BE2C (cell line): ENCODE data around the gene TTC13.

ENCODE experiments used
- DNase-seq: peaks from one replicate; pipeline ENCODE4 v3.0.0-alpha.2; 2020
- H3K27me3 ChIP-seq: fragments of 250-450 bp; sonication (Bioruptor Pico); 2 replicates; pipeline ENCODE4 v1.5.1; 2020; ENCODE audit warnings: mild to moderate bottlenecking
- H3K36me3 ChIP-seq: fragments of 250-450 bp; sonication (Bioruptor Pico); 2 replicates; pipeline ENCODE4 v1.5.1; 2020; ENCODE audit warnings: mild to moderate bottlenecking
- H3K4me1 ChIP-seq: fragments of 250-450 bp; sonication (Bioruptor Pico); 2 replicates; pipeline ENCODE4 v1.5.1; 2020
- H3K4me3 ChIP-seq: 2 replicates; pipeline ENCODE4 v1.5.1; 2011; ENCODE audit warnings: low read depth, low read length
- H3K9me3 ChIP-seq: fragments of 250-450 bp; sonication (Bioruptor Pico); 2 replicates; pipeline ENCODE4 v1.5.1; 2020
- CTCF ChIP-seq: IDR thresholded peaks from 2 replicates; pipeline ENCODE4 v1.5.1; 2012; ENCODE audit warnings: mild to moderate bottlenecking, low read depth, low read length

TTC13 gene

GRCh38 chr1:230902349-230902923 is 76.2 kb downstream of the TTC13 start:
- no peak for TF ChIP-seq CTCF
- no peak for DNase-seq
- Histone ChIP-seq H3K4me3 (no peak overlapping the region), H3K4me1 (no peaks in the 10 kb centered on the region), H3K36me3 (no peaks in the 10 kb centered on the region), H3K27me3 (no peaks in the 10 kb centered on the region), H3K9me3 (no peaks in the 10 kb centered on the region)

- Histone ChIP-seq H3K4me1 (no peaks in the 10 kb centered on the region), H3K27me3 (no peaks in the 10 kb centered on the region), H3K9me3 (no peaks in the 10 kb centered on the region), H3K4me3 (no peak overlapping the region), H3K36me3 (no peaks in the 10 kb centered on the region)
- no peak for DNase-seq
- TF ChIP-seq CTCF, result no peak
These were observed 77.0 kb downstream of the TTC13 start for GRCh38 chr1:230901671-230902070.

- no peak for DNase-seq
- H3K27me3 ChIP-seq, result no peaks in the 10 kb centered on the region
- H3K9me3 ChIP-seq, result no peaks in the 10 kb centered on the region
- no peak overlapping the region for H3K4me3 ChIP-seq
- no peak for TF ChIP-seq CTCF
- H3K36me3 ChIP-seq, result no peaks in the 10 kb centered on the region
- no peaks in the 10 kb centered on the region for H3K4me1 ChIP-seq
These were observed 77.7 kb downstream of the TTC13 start for GRCh38 chr1:230900984-230901383.

- Histone ChIP-seq H3K27me3 (no peaks in the 10 kb centered on the region), H3K4me3 (no peak overlapping the region), H3K36me3 (no peaks in the 10 kb centered on the region), H3K4me1 (no peaks in the 10 kb centered on the region), H3K9me3 (no peaks in the 10 kb centered on the region)
- TF ChIP-seq CTCF, result no peak
- DNase-seq, result no peak
These were observed 78.8 kb downstream of the TTC13 start for GRCh38 chr1:230899841-230900251.

GRCh38 chr1:230898748-230899147 is 79.9 kb downstream of the TTC13 start:
- no peaks in the 10 kb centered on the region for H3K4me1 ChIP-seq
- no peaks in the 10 kb centered on the region for H3K27me3 ChIP-seq
- no peaks in the 10 kb centered on the region for H3K9me3 ChIP-seq
- DNase-seq, result no peak
- TF ChIP-seq CTCF, result no peak
- no peak overlapping the region for H3K4me3 ChIP-seq
- H3K36me3 ChIP-seq, result no peaks in the 10 kb centered on the region

- no peaks in the 10 kb centered on the region for H3K9me3 ChIP-seq
- H3K4me1 ChIP-seq, result no peaks in the 10 kb centered on the region
- H3K36me3 ChIP-seq, result no peaks in the 10 kb centered on the region
- no peak for TF ChIP-seq CTCF
- H3K27me3 ChIP-seq, result no peaks in the 10 kb centered on the region
- H3K4me3 ChIP-seq, result no peak overlapping the region
- DNase-seq, result no peak
These were observed 80.5 kb downstream of the TTC13 start for GRCh38 chr1:230898144-230898543.
